Aorta (tissue), 4 donors: Measurements from ENCODE around the gene RTBDN. TPM values are rescaled to one million over a fixed set of nuclear protein-coding genes. Genes with fewer than 3 reads are reported as not detected.

Experiments used
- microRNA-seq, 2 donors: library from miRNA; unstranded; fragments of <30 nt; microRNA quantifications; one replicate each; pipeline ENCODE4 v1.2.0, GENCODE V29; 2020
- polyA plus RNA-seq, 2 donors: library from polyadenylated mRNA; stranded (reverse); fragments of 200-250 nt; gene quantifications; one replicate each; pipeline ENCODE4 v1.2.3, GENCODE V29; 2013
- total RNA-seq, 2 donors: library from RNA; stranded (reverse); fragmentation: NEBNext Ultra II Directional; extraction: Animal tissue kit (Norgen Biotek cat#: 25700); gene quantifications; one replicate each; pipeline ENCODE4 v1.2.1, GENCODE V29; 2021
- donor health status: healthy with polysubstance abuse.
- donor health status: Bipolar disorder and iron deficiency.
- donor health status: DM: no; HTN: no; CAD: no.
- donor health status: DM: yes; HTN: yes; CAD: no.

RTBDN gene
- total and polyA plus RNA-seq, 4 donors: 2.0 TPM; not detected in 3

Small RNA genes lying within 50 kb of the gene (microRNA-seq; reads per million reads assigned to microRNA genes)
- gene MIR5684: 0 reads per million in 2 donors
- 0 reads per million in 2 donors for gene MIR6794

Other genes starting within 250 kb of the RTBDN start
- 1 to 10 TPM; 7.0 to 8.6 TPM for gene ZNF490, start 223.8 kb downstream of the RTBDN start, total RNA-seq
- under 1 TPM in 1 of 2 donors, not detected in 1; 0.56 TPM for gene ZNF490, start 223.8 kb downstream of the RTBDN start, polyA plus RNA-seq
- gene ZNF791, start 223.7 kb downstream of the RTBDN start, total RNA-seq: 10 to 100 TPM; 35.2 to 35.4 TPM
- 10 to 100 TPM in 1 of 2 donors, 1 to 10 TPM in 1; 2.9 to 12.1 TPM for gene ZNF791, start 223.7 kb downstream of the RTBDN start, polyA plus RNA-seq
- gene MAN2B1, start 167.8 kb downstream of the RTBDN start, total RNA-seq: 100 to 1,000 TPM in 1 of 2 donors, 10 to 100 TPM in 1; 74.8 to 111 TPM
- 10 to 100 TPM; 54.6 to 88.7 TPM for gene MAN2B1, start 167.8 kb downstream of the RTBDN start, polyA plus RNA-seq
- gene WDR83, start 167.8 kb downstream of the RTBDN start, total RNA-seq: 10 to 100 TPM in 1 of 2 donors, 1 to 10 TPM in 1; 7.1 to 11.8 TPM
- 10 to 100 TPM in 1 of 2 donors, 1 to 10 TPM in 1; 9.4 to 20.9 TPM for gene WDR83, start 167.8 kb downstream of the RTBDN start, polyA plus RNA-seq
- 10 to 100 TPM; 50.1 to 74.0 TPM for gene DHPS, start 152.7 kb downstream of the RTBDN start, total RNA-seq
- gene DHPS, start 152.7 kb downstream of the RTBDN start, polyA plus RNA-seq: 10 to 100 TPM; 42.7 to 94.8 TPM
- gene GNG14, start 146.6 kb downstream of the RTBDN start, total RNA-seq: not detected
- not detected for gene GNG14, start 146.6 kb downstream of the RTBDN start, polyA plus RNA-seq
- gene FBXW9, start 137.9 kb downstream of the RTBDN start, total RNA-seq: 1 to 10 TPM; 1.9 to 4.8 TPM
- 1 to 10 TPM; 4.1 to 5.4 TPM for gene FBXW9, start 137.9 kb downstream of the RTBDN start, polyA plus RNA-seq
- 10 to 100 TPM; 61.5 to 71.8 TPM for gene TNPO2, start 110.6 kb downstream of the RTBDN start, total RNA-seq
- gene TNPO2, start 110.6 kb downstream of the RTBDN start, polyA plus RNA-seq: 10 to 100 TPM; 15.2 to 38.5 TPM
- 100 to 1,000 TPM; 119 to 121 TPM for gene TRIR, start 99.9 kb downstream of the RTBDN start, total RNA-seq
- 100 to 1,000 TPM; 233 to 289 TPM for gene TRIR, start 99.9 kb downstream of the RTBDN start, polyA plus RNA-seq
- gene GET3, start 97.1 kb downstream of the RTBDN start, total RNA-seq: 10 to 100 TPM; 35.4 to 42.2 TPM
- 10 to 100 TPM; 61.2 to 70.6 TPM for gene GET3, start 97.1 kb downstream of the RTBDN start, polyA plus RNA-seq
- gene BEST2, start 82.8 kb downstream of the RTBDN start, total RNA-seq: not detected
- gene BEST2, start 82.8 kb downstream of the RTBDN start, polyA plus RNA-seq: 1 to 10 TPM in 1 of 2 donors, not detected in 1; 2.5 TPM
- gene HOOK2, start 59.0 kb downstream of the RTBDN start, total RNA-seq: 10 to 100 TPM; 28.5 to 45.5 TPM
- 10 to 100 TPM; 14.4 to 92.5 TPM for gene HOOK2, start 59.0 kb downstream of the RTBDN start, polyA plus RNA-seq
- gene JUNB, start 43.1 kb downstream of the RTBDN start, total RNA-seq: 100 to 1,000 TPM; 250 to 609 TPM
- 100 to 1,000 TPM in 1 of 2 donors, 10 to 100 TPM in 1; 97.0 to 623 TPM for gene JUNB, start 43.1 kb downstream of the RTBDN start, polyA plus RNA-seq
- 100 to 1,000 TPM in 1 of 2 donors, 10 to 100 TPM in 1; 90.5 to 118 TPM for gene PRDX2, start 32.8 kb downstream of the RTBDN start, total RNA-seq
- gene PRDX2, start 32.8 kb downstream of the RTBDN start, polyA plus RNA-seq: 100 to 1,000 TPM; 151 to 202 TPM
- 1 to 10 TPM in 1 of 2 donors, not detected in 1; 1.2 TPM for gene THSD8, start 32.5 kb downstream of the RTBDN start, total RNA-seq
- 1 to 10 TPM in 1 of 2 donors, not detected in 1; 2.5 TPM for gene THSD8, start 32.5 kb downstream of the RTBDN start, polyA plus RNA-seq
- gene RNASEH2A, start 28.0 kb downstream of the RTBDN start, total RNA-seq: 1 to 10 TPM; 2.9 to 7.2 TPM
- 1 to 10 TPM; 1.6 to 3.3 TPM for gene RNASEH2A, start 28.0 kb downstream of the RTBDN start, polyA plus RNA-seq
- gene MAST1, start 3.9 kb upstream of the RTBDN start, total RNA-seq: under 1 TPM in 1 of 2 donors, not detected in 1; 0.54 TPM
- under 1 TPM in 1 of 2 donors, not detected in 1; 0.13 TPM for gene MAST1, start 3.9 kb upstream of the RTBDN start, polyA plus RNA-seq
- gene DNASE2, start 46.9 kb upstream of the RTBDN start, total RNA-seq: 10 to 100 TPM; 26.8 to 39.5 TPM
- 10 to 100 TPM; 27.4 to 49.9 TPM for gene DNASE2, start 46.9 kb upstream of the RTBDN start, polyA plus RNA-seq
- under 1 TPM in 1 of 2 donors, not detected in 1; 0.39 TPM for gene KLF1, start 52.6 kb upstream of the RTBDN start, total RNA-seq
- gene KLF1, start 52.6 kb upstream of the RTBDN start, polyA plus RNA-seq: not detected
- gene GCDH, start 56.6 kb upstream of the RTBDN start, total RNA-seq: 10 to 100 TPM; 15.1 to 16.4 TPM
- gene GCDH, start 56.6 kb upstream of the RTBDN start, polyA plus RNA-seq: 10 to 100 TPM; 21.9 to 29.1 TPM
- under 1 TPM; 0.42 to 0.51 TPM for gene SYCE2, start 84.7 kb upstream of the RTBDN start, total RNA-seq
- under 1 TPM in 1 of 2 donors, not detected in 1; 0.15 TPM for gene SYCE2, start 84.7 kb upstream of the RTBDN start, polyA plus RNA-seq
- gene FARSA, start 99.1 kb upstream of the RTBDN start, total RNA-seq: 10 to 100 TPM; 27.2 to 31.4 TPM
- 10 to 100 TPM; 19.7 to 23.2 TPM for gene FARSA, start 99.1 kb upstream of the RTBDN start, polyA plus RNA-seq
- gene CALR, start 104.0 kb upstream of the RTBDN start, total RNA-seq: 100 to 1,000 TPM; 649 to 778 TPM
- gene CALR, start 104.0 kb upstream of the RTBDN start, polyA plus RNA-seq: 100 to 1,000 TPM; 232 to 296 TPM
- gene RAD23A, start 111.3 kb upstream of the RTBDN start, total RNA-seq: 100 to 1,000 TPM in 1 of 2 donors, 10 to 100 TPM in 1; 80.7 to 106 TPM
- gene RAD23A, start 111.3 kb upstream of the RTBDN start, polyA plus RNA-seq: 100 to 1,000 TPM in 1 of 2 donors, 10 to 100 TPM in 1; 72.4 to 154 TPM
- gene GADD45GIP1, start 122.6 kb upstream of the RTBDN start, total RNA-seq: 10 to 100 TPM; 15.3 to 15.7 TPM
- gene GADD45GIP1, start 122.6 kb upstream of the RTBDN start, polyA plus RNA-seq: 10 to 100 TPM; 30.9 to 40.6 TPM
- not detected for gene DAND5, start 135.0 kb upstream of the RTBDN start, total RNA-seq
- under 1 TPM in 1 of 2 donors, not detected in 1; 0.13 TPM for gene DAND5, start 135.0 kb upstream of the RTBDN start, polyA plus RNA-seq
- gene NFIX, start 160.9 kb upstream of the RTBDN start, total RNA-seq: 100 to 1,000 TPM; 184 to 327 TPM
- 10 to 100 TPM; 45.5 to 49.8 TPM for gene NFIX, start 160.9 kb upstream of the RTBDN start, polyA plus RNA-seq